Liver (tissue), 3 donors: ENCODE data around the gene RTEL1.

Experiments used
- FOXA1 ChIP-seq: IDR thresholded peaks from 2 replicates; pipeline ENCODE4 v1.6.1; 2016; ENCODE audit warnings: antibody characterized with exemption
- GABPA ChIP-seq, 2 donors: IDR thresholded peaks in 1 of 2; conservative IDR thresholded peaks in 1 of 2; 2 replicates each; pipeline ENCODE4 v1.6.1; 2016; ENCODE audit warnings: antibody characterized with exemption in 2 of 2, mild to moderate bottlenecking in 1 of 2, moderate library complexity in 1 of 2
- HNF4A ChIP-seq, 2 donors: conservative IDR thresholded peaks; 2 replicates each; pipeline ENCODE4 v1.6.1; 2016; ENCODE audit warnings: antibody characterized with exemption in 2 of 2, mild to moderate bottlenecking in 2 of 2
- JUND ChIP-seq, 2 donors: IDR thresholded peaks; 2 replicates each; pipeline ENCODE4 v1.6.1; 2016; ENCODE audit warnings: antibody characterized with exemption in 2 of 2
- RAD21 ChIP-seq, 2 donors: IDR thresholded peaks; 2 replicates each; pipeline ENCODE4 v1.6.1; 2016; ENCODE audit warnings: antibody characterized with exemption in 2 of 2, mild to moderate bottlenecking in 2 of 2
- RXRA ChIP-seq, 2 donors: IDR thresholded peaks; 2 replicates each; pipeline ENCODE4 v1.6.1; 2017 to 2018; ENCODE audit warnings: antibody characterized with exemption in 2 of 2, mild to moderate bottlenecking in 1 of 2
- SP1 ChIP-seq: IDR thresholded peaks from 2 replicates; pipeline ENCODE4 v1.6.1; 2018; ENCODE audit warnings: antibody characterized with exemption, mild to moderate bottlenecking
- TAF1 ChIP-seq: conservative IDR thresholded peaks from 2 replicates; pipeline ENCODE4 v1.6.1; 2016; ENCODE audit warnings: antibody characterized with exemption, mild to moderate bottlenecking
- TF ChIP-seq, protein P1 (sequence below): fragments of 150-350 bp; IDR thresholded peaks from 2 replicates; pipeline ENCODE4 v1.5.1; 2017; ENCODE audit warnings: improper control_type of control experiment, low read depth, low read length; ENCODE audit not compliant: missing input control
- TF ChIP-seq, protein P2 (sequence below): IDR thresholded peaks from 2 replicates; pipeline ENCODE4 v1.6.1; 2016; ENCODE audit warnings: antibody characterized with exemption
- TF ChIP-seq, protein P3 (sequence below): IDR thresholded peaks from 2 replicates; pipeline ENCODE4 v1.6.1; 2016; ENCODE audit warnings: antibody characterized with exemption
- TF ChIP-seq, protein P4 (sequence below): IDR thresholded peaks from 2 replicates; pipeline ENCODE4 v1.6.1; 2016; ENCODE audit warnings: antibody characterized with exemption, mild to moderate bottlenecking
- donor health status: healthy.
- donor health status: healthy.

DNA sequence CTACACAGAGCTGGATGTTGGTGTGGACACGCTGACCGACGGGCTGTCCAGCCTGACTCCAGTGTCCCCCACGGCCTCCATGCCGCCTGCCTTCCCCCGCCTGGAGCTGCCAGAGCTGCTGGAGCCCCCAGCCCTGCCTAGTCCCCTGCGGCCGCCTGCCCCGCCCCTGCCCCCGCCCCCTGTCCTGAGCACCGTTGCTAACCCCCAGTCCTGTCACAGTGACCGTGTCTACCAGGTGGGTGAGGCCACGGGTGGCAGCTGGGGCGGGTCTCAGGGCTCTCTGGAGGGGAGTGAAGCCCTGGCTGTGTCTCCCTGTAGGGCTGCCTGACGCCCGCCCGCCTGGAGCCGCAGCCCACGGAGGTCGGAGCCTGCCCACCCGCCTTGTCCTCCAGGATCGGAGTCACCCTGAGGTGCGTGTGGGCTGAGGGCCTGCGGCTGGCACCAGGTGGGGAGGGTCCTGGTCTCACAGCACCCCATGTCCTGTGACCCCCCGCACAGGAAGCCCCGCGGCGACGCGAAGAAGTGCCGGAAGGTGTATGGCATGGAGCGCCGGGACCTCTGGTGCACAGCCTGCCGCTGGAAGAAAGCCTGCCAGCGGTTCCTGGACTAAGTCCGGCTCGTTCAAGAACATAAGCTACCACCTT is 84.4 kb downstream of the RTEL1 start:
- TF ChIP-seq, protein P1, sequence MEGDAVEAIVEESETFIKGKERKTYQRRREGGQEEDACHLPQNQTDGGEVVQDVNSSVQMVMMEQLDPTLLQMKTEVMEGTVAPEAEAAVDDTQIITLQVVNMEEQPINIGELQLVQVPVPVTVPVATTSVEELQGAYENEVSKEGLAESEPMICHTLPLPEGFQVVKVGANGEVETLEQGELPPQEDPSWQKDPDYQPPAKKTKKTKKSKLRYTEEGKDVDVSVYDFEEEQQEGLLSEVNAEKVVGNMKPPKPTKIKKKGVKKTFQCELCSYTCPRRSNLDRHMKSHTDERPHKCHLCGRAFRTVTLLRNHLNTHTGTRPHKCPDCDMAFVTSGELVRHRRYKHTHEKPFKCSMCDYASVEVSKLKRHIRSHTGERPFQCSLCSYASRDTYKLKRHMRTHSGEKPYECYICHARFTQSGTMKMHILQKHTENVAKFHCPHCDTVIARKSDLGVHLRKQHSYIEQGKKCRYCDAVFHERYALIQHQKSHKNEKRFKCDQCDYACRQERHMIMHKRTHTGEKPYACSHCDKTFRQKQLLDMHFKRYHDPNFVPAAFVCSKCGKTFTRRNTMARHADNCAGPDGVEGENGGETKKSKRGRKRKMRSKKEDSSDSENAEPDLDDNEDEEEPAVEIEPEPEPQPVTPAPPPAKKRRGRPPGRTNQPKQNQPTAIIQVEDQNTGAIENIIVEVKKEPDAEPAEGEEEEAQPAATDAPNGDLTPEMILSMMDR = no peak
- no peak for TF ChIP-seq JUND (IDR thresholded peaks at IDR 0.05)
- TF ChIP-seq FOXA1 = no peak
- no peak for TF ChIP-seq GABPA (IDR thresholded peaks at IDR 0.05 in 1 of 2, conservative IDR thresholded peaks at IDR 0.05 in 1 of 2)
- no peak for TF ChIP-seq RXRA (IDR thresholded peaks at IDR 0.05)
- TF ChIP-seq TAF1 = no peak
- TF ChIP-seq, protein P2, sequence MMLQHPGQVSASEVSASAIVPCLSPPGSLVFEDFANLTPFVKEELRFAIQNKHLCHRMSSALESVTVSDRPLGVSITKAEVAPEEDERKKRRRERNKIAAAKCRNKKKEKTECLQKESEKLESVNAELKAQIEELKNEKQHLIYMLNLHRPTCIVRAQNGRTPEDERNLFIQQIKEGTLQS = no peak
- TF ChIP-seq, protein P3, sequence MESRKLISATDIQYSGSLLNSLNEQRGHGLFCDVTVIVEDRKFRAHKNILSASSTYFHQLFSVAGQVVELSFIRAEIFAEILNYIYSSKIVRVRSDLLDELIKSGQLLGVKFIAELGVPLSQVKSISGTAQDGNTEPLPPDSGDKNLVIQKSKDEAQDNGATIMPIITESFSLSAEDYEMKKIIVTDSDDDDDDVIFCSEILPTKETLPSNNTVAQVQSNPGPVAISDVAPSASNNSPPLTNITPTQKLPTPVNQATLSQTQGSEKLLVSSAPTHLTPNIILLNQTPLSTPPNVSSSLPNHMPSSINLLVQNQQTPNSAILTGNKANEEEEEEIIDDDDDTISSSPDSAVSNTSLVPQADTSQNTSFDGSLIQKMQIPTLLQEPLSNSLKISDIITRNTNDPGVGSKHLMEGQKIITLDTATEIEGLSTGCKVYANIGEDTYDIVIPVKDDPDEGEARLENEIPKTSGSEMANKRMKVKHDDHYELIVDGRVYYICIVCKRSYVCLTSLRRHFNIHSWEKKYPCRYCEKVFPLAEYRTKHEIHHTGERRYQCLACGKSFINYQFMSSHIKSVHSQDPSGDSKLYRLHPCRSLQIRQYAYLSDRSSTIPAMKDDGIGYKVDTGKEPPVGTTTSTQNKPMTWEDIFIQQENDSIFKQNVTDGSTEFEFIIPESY = no peak
- TF ChIP-seq RAD21 (IDR thresholded peaks at IDR 0.05) = no peak
- TF ChIP-seq, protein P4, sequence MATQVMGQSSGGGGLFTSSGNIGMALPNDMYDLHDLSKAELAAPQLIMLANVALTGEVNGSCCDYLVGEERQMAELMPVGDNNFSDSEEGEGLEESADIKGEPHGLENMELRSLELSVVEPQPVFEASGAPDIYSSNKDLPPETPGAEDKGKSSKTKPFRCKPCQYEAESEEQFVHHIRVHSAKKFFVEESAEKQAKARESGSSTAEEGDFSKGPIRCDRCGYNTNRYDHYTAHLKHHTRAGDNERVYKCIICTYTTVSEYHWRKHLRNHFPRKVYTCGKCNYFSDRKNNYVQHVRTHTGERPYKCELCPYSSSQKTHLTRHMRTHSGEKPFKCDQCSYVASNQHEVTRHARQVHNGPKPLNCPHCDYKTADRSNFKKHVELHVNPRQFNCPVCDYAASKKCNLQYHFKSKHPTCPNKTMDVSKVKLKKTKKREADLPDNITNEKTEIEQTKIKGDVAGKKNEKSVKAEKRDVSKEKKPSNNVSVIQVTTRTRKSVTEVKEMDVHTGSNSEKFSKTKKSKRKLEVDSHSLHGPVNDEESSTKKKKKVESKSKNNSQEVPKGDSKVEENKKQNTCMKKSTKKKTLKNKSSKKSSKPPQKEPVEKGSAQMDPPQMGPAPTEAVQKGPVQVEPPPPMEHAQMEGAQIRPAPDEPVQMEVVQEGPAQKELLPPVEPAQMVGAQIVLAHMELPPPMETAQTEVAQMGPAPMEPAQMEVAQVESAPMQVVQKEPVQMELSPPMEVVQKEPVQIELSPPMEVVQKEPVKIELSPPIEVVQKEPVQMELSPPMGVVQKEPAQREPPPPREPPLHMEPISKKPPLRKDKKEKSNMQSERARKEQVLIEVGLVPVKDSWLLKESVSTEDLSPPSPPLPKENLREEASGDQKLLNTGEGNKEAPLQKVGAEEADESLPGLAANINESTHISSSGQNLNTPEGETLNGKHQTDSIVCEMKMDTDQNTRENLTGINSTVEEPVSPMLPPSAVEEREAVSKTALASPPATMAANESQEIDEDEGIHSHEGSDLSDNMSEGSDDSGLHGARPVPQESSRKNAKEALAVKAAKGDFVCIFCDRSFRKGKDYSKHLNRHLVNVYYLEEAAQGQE = no peak
- no peak for TF ChIP-seq HNF4A (conservative IDR thresholded peaks at IDR 0.05)
- no peak for TF ChIP-seq SP1
